ENCODE data around the gene RAB23. TPM values are rescaled to one million over a fixed set of nuclear protein-coding genes. Genes with fewer than 3 reads are reported as not detected.

The RAB23 gene
- total and polyA plus RNA-seq, 2 donors (not counting 3 experiments of a cell fraction or from before 2014, with no cell fraction given) = 3.4 to 9.4 TPM

- DNase-seq (ENCODE audit: low read depth, low spot score) (no peak), FAIRE-seq (no peak)
- Histone ChIP-seq H3K79me2 (ENCODE audit: control insufficient read depth, insufficient read depth, low read length) (peaks cover 9% of the 10 kb centered on the region), H4K20me1 (replicated peaks; ENCODE audit: control insufficient read depth, extremely low read depth, insufficient read depth, low read length) (no peaks in the 10 kb centered on the region), H3K27me3 (ENCODE audit: control insufficient read depth in 2 of 2, insufficient read depth in 2 of 2, low read length in 2 of 2) (peaks cover 2 to 5% of the 10 kb centered on the region in 2 experiments), H2AFZ (ENCODE audit: low read depth, low read length) (no peak overlapping the region), H3K4me1 (ENCODE audit: control insufficient read depth, extremely low read depth, insufficient read depth, low read length) (peaks cover 9% of the 10 kb centered on the region), H3K36me3 (ENCODE audit: control insufficient read depth in 2 of 2, extremely low read depth in 1 of 2, insufficient read depth in 2 of 2, low read length in 2 of 2) (no peaks in the 10 kb centered on the region), H3K9me1 (replicated peaks; ENCODE audit: control insufficient read depth, extremely low read depth, insufficient read depth, low read length) (no peaks in the 10 kb centered on the region), H3K9ac (replicated peaks; ENCODE audit: extremely low read depth, insufficient read depth, low read length) (no peak overlapping the region), H3K27ac (ENCODE audit: insufficient read depth, low read depth, low read length) (no peak overlapping the region), H3K9me3 (replicated peaks; ENCODE audit: control insufficient read depth, insufficient read depth, low read length) (no peaks in the 10 kb centered on the region), H3K4me3 (replicated peaks in 1 of 3; ENCODE audit: insufficient read depth in 1 of 3, low read depth in 1 of 3, low read length in 3 of 3) (no peak overlapping the region), H3K4me2 (ENCODE audit: insufficient read depth, low read length) (no peak overlapping the region)
- TF ChIP-seq JUN (IDR thresholded peaks at IDR 0.05; ENCODE audit: borderline replicate concordance, insufficient read depth, insufficient read length, low read depth) (no peak), FOS (IDR thresholded peaks at IDR 0.05; ENCODE audit: borderline replicate concordance, insufficient read depth, low read length) (no peak), EZH2 (IDR thresholded peaks at IDR 0.05; ENCODE audit: borderline replicate concordance, low read depth, low read length, severe bottlenecking) (no peak), GATA2 (IDR thresholded peaks at IDR 0.05; ENCODE audit: insufficient read depth, insufficient read length, low read depth, low read length) (no peak), POLR2AphosphoS5 (IDR thresholded peaks at IDR 0.05; ENCODE audit: insufficient read depth, low read depth, low read length) (no peak), MYC (IDR thresholded peaks at IDR 0.05; ENCODE audit: low read depth, low read length) (no peak), POLR2A (IDR thresholded peaks at IDR 0.05; ENCODE audit: low read depth, low read length) (no peak)
- TF ChIP-seq, protein P1, sequence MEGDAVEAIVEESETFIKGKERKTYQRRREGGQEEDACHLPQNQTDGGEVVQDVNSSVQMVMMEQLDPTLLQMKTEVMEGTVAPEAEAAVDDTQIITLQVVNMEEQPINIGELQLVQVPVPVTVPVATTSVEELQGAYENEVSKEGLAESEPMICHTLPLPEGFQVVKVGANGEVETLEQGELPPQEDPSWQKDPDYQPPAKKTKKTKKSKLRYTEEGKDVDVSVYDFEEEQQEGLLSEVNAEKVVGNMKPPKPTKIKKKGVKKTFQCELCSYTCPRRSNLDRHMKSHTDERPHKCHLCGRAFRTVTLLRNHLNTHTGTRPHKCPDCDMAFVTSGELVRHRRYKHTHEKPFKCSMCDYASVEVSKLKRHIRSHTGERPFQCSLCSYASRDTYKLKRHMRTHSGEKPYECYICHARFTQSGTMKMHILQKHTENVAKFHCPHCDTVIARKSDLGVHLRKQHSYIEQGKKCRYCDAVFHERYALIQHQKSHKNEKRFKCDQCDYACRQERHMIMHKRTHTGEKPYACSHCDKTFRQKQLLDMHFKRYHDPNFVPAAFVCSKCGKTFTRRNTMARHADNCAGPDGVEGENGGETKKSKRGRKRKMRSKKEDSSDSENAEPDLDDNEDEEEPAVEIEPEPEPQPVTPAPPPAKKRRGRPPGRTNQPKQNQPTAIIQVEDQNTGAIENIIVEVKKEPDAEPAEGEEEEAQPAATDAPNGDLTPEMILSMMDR (IDR thresholded peaks at IDR 0.05; ENCODE audit: extremely low read depth in 1 of 2, insufficient read depth in 1 of 2, low read depth in 1 of 2, low read length in 2 of 2) = no peak
- TF ChIP-seq, protein P2, sequence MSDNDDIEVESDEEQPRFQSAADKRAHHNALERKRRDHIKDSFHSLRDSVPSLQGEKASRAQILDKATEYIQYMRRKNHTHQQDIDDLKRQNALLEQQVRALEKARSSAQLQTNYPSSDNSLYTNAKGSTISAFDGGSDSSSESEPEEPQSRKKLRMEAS (IDR thresholded peaks at IDR 0.05; ENCODE audit: insufficient read depth, insufficient read length) = no peak
- dilution Hi-C loops (cut with MboI; ENCODE audit: extremely low pct_ligation_motif_present, low sequenced_read_pairs) (no loop called here), intact Hi-C loops (cut with micrococcal nuclease) (no loop called here)
- CTCF ChIA-PET = interaction anchor here (1.6 kb wide), 1 partner anchor 35 kb away, joined by 4 read pairs; no protein-coding TSS in a partner anchor
- no TSS peak for BruUV-seq (replicated peaks)
- POLR2A ChIA-PET = no interaction called here
Observed at GRCh38 chr6:57224769-57225515, 2.8 kb upstream of the RAB23 start.
